ENCODE data around the gene TTC23.

DNA sequence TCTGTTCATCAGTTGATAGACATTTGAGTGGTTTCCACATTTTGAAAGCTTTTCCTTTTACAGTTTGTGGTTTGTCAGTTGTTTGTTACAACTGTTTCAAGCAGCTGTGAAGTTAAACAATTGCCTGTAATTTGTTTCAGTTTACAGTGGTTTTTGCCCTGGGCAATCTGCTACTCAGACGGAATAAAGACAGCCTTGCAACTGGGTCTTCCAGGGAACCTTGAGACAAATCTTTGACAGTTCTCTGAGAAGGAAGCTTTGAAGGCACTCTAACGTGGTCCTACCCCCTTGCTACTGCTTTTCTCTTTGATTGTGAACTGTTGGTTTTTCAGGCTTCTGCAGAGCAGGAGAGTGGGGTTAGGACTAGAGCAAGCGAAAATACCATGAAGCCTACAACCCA is 29.9 kb upstream of the TTC23 start:
- TF ChIP-seq, protein P1, sequence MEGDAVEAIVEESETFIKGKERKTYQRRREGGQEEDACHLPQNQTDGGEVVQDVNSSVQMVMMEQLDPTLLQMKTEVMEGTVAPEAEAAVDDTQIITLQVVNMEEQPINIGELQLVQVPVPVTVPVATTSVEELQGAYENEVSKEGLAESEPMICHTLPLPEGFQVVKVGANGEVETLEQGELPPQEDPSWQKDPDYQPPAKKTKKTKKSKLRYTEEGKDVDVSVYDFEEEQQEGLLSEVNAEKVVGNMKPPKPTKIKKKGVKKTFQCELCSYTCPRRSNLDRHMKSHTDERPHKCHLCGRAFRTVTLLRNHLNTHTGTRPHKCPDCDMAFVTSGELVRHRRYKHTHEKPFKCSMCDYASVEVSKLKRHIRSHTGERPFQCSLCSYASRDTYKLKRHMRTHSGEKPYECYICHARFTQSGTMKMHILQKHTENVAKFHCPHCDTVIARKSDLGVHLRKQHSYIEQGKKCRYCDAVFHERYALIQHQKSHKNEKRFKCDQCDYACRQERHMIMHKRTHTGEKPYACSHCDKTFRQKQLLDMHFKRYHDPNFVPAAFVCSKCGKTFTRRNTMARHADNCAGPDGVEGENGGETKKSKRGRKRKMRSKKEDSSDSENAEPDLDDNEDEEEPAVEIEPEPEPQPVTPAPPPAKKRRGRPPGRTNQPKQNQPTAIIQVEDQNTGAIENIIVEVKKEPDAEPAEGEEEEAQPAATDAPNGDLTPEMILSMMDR (IDR thresholded peaks at IDR 0.05): no peak
- TF ChIP-seq ZNF317 (CRISPR knock-in tag; IDR thresholded peaks at IDR 0.05; ENCODE audit: borderline replicate concordance, low read depth) (no peak), ZNF121 (CRISPR knock-in tag; IDR thresholded peaks at IDR 0.05) (no peak), NFATC4 (CRISPR knock-in tag; IDR thresholded peaks at IDR 0.05) (no peak), FOXJ3 (CRISPR knock-in tag; IDR thresholded peaks at IDR 0.05; ENCODE audit: borderline replicate concordance) (no peak), EMX1 (CRISPR knock-in tag; IDR thresholded peaks at IDR 0.05) (no peak), NFYB (CRISPR knock-in tag; conservative IDR thresholded peaks at IDR 0.05; ENCODE audit: low read depth) (no peak)
- TF ChIP-seq, protein P2, sequence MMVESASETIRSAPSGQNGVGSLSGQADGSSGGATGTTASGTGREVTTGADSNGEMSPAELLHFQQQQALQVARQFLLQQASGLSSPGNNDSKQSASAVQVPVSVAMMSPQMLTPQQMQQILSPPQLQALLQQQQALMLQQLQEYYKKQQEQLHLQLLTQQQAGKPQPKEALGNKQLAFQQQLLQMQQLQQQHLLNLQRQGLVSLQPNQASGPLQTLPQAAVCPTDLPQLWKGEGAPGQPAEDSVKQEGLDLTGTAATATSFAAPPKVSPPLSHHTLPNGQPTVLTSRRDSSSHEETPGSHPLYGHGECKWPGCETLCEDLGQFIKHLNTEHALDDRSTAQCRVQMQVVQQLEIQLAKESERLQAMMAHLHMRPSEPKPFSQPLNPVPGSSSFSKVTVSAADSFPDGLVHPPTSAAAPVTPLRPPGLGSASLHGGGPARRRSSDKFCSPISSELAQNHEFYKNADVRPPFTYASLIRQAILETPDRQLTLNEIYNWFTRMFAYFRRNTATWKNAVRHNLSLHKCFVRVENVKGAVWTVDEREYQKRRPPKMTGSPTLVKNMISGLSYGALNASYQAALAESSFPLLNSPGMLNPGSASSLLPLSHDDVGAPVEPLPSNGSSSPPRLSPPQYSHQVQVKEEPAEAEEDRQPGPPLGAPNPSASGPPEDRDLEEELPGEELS (CRISPR knock-in tag; IDR thresholded peaks at IDR 0.05): no peak
- TF ChIP-seq, protein P3, sequence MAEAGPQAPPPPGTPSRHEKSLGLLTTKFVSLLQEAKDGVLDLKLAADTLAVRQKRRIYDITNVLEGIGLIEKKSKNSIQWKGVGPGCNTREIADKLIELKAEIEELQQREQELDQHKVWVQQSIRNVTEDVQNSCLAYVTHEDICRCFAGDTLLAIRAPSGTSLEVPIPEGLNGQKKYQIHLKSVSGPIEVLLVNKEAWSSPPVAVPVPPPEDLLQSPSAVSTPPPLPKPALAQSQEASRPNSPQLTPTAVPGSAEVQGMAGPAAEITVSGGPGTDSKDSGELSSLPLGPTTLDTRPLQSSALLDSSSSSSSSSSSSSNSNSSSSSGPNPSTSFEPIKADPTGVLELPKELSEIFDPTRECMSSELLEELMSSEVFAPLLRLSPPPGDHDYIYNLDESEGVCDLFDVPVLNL (CRISPR knock-in tag; IDR thresholded peaks at IDR 0.05; ENCODE audit: borderline replicate concordance, low read depth): no peak
- TF ChIP-seq, protein P4, sequence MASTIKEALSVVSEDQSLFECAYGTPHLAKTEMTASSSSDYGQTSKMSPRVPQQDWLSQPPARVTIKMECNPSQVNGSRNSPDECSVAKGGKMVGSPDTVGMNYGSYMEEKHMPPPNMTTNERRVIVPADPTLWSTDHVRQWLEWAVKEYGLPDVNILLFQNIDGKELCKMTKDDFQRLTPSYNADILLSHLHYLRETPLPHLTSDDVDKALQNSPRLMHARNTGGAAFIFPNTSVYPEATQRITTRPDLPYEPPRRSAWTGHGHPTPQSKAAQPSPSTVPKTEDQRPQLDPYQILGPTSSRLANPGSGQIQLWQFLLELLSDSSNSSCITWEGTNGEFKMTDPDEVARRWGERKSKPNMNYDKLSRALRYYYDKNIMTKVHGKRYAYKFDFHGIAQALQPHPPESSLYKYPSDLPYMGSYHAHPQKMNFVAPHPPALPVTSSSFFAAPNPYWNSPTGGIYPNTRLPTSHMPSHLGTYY (CRISPR knock-in tag; IDR thresholded peaks at IDR 0.05): no peak
- TF ChIP-seq, protein P5, sequence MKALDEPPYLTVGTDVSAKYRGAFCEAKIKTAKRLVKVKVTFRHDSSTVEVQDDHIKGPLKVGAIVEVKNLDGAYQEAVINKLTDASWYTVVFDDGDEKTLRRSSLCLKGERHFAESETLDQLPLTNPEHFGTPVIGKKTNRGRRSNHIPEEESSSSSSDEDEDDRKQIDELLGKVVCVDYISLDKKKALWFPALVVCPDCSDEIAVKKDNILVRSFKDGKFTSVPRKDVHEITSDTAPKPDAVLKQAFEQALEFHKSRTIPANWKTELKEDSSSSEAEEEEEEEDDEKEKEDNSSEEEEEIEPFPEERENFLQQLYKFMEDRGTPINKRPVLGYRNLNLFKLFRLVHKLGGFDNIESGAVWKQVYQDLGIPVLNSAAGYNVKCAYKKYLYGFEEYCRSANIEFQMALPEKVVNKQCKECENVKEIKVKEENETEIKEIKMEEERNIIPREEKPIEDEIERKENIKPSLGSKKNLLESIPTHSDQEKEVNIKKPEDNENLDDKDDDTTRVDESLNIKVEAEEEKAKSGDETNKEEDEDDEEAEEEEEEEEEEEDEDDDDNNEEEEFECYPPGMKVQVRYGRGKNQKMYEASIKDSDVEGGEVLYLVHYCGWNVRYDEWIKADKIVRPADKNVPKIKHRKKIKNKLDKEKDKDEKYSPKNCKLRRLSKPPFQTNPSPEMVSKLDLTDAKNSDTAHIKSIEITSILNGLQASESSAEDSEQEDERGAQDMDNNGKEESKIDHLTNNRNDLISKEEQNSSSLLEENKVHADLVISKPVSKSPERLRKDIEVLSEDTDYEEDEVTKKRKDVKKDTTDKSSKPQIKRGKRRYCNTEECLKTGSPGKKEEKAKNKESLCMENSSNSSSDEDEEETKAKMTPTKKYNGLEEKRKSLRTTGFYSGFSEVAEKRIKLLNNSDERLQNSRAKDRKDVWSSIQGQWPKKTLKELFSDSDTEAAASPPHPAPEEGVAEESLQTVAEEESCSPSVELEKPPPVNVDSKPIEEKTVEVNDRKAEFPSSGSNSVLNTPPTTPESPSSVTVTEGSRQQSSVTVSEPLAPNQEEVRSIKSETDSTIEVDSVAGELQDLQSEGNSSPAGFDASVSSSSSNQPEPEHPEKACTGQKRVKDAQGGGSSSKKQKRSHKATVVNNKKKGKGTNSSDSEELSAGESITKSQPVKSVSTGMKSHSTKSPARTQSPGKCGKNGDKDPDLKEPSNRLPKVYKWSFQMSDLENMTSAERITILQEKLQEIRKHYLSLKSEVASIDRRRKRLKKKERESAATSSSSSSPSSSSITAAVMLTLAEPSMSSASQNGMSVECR (CRISPR knock-in tag; IDR thresholded peaks at IDR 0.05; ENCODE audit: borderline replicate concordance): no peak
- TF ChIP-seq, protein P6, sequence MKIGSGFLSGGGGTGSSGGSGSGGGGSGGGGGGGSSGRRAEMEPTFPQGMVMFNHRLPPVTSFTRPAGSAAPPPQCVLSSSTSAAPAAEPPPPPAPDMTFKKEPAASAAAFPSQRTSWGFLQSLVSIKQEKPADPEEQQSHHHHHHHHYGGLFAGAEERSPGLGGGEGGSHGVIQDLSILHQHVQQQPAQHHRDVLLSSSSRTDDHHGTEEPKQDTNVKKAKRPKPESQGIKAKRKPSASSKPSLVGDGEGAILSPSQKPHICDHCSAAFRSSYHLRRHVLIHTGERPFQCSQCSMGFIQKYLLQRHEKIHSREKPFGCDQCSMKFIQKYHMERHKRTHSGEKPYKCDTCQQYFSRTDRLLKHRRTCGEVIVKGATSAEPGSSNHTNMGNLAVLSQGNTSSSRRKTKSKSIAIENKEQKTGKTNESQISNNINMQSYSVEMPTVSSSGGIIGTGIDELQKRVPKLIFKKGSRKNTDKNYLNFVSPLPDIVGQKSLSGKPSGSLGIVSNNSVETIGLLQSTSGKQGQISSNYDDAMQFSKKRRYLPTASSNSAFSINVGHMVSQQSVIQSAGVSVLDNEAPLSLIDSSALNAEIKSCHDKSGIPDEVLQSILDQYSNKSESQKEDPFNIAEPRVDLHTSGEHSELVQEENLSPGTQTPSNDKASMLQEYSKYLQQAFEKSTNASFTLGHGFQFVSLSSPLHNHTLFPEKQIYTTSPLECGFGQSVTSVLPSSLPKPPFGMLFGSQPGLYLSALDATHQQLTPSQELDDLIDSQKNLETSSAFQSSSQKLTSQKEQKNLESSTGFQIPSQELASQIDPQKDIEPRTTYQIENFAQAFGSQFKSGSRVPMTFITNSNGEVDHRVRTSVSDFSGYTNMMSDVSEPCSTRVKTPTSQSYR (CRISPR knock-in tag; IDR thresholded peaks at IDR 0.05): no peak

Data from WTC11 (cell line).